ENCODE results near the gene SYNM.

Gene SYNM

GRCh38 chr15:99086327-99086667, 18.6 kb upstream of the SYNM start:
- no peak for DNase-seq

DNA sequence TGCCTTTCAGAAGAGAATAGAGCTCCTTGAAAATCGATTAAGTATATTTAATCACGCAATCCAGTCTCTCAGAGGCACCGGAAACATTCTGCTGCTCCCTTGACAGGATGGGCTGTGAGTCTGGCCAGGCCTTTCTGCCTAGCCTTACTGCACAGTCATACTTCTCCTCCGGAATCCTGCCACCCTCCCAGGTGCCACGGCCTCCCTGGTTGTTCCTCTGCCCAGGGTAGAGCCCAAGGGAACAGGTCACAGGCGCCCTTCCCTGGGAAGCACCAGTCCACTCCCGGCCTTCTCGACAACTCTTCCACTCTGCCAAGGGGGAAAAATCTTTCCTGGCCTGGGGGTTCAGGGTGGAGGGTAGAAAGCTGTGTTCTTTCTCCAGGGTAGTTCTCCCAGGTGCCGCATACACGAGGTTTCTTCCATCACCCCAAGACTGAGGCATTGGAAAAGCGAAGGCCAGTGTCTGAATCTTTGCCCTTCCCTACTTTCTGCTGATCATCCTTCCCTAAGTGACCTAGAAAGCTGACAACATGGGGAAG, 17.4 kb upstream of the SYNM start:
- no peak for DNase-seq

GRCh38 chr15:99090011-99090699, 14.7 kb upstream of the SYNM start:
- DNase-seq: no peak

- DNase-seq: peak in 1 of 14 donors; percentile 14
These were observed 13.9 kb upstream of the SYNM start for GRCh38 chr15:99090938-99091337.

GRCh38 chr15:99092554-99093172, 12.2 kb upstream of the SYNM start:
- DNase-seq: no peak

DNA sequence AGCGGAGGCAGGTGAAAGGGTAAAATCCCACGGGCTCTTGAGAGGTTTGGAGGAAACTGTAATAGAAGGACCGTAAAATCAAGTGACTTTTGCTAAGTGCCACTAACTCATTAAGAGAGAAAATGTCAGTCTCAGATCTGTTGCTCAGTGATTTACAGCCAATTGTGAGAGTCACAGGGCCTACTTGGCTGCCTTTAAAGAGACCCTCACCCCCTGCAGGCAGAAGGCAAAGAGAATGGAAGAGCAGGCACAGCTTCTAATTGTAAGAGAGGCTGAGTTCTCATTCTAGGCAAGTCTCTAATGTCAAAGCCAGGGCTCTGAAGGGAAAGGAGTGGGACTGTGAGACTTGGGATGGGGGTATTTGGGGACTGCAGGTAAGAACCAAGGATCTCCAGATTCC, 9.3 kb upstream of the SYNM start:
- DNase-seq: no peak

DNA sequence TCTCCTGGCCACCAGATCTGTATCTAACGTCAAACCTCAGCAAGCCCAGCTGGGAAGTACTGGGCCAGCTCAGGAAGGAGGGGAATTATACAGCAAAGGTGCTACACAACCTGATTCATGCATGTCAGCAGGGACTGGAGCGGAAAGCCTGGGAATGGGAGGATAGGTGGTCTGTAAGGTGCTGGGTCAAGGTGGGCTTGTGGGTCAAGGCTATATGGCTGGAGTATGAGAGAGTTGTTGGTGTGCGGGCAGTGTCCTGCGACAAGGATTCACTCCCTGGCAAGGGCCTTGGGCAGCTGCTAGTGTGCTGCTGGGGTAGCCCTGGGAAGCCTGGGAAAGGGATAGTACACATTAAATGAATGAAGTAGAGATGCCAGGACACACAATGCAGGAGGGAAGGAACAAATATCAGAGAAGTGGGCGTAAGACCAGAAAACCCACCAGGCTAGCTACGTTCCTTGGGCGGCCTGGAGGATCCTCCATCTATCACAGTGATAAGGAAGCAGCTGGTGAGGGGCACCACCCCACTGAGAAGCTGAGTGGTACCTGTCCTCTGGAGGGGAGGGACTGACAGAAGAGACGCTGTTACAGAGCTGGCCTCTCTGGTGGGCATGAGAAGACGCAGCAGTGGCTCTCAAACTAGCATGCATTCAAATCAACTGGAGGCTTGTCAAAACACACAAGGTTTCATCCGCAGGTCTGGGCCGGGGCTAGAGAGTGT, 8.5 kb upstream of the SYNM start:
- no peak for DNase-seq

DNA sequence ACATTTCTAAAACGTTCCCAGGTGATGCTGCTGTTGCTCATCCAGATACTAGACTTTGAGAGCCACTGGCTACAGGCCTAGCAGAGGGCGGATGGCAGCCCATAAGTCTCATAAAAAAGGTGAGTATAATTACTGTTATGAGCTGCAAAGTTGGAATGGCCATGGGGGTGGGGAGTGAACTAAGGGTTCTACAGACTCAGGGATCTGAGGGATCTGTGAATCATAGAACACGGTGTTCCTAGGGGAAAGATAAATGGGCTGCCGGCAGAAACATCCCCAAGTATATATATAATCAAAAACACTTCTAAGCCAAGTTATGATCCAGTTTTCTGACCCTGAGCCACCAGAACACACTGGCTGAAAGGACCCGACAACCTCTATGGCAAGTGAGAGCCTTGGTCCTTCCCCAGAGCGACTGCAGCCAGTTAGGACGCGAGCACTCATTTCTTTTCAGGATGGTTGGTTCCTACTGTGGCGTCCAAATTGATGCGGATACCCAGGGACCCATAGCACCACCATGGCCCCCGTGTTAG, 7.9 kb upstream of the SYNM start:
- no peak for DNase-seq

- no peak for DNase-seq
These were observed 7.2 kb upstream of the SYNM start for GRCh38 chr15:99097441-99098410.

DNA sequence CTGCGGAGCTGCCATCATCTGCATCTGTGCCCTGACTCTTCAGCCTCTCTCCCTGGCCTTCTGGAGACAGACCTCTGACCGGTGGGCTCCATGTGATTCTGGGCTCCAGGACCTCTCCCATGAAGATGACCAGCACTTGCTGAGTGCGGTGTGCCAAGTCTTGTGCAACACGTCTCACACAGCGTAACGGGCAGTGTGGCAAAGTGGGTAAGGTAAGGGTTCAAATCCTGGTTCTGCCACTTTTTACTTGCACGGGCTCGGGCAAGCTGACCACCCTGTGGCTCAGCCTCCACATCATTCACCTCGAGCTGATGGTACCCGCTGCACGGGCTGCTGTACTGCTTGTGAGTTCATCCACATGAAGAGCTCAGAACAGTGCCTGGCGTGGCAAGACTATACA, 6.5 kb upstream of the SYNM start:
- no peak for DNase-seq

DNA sequence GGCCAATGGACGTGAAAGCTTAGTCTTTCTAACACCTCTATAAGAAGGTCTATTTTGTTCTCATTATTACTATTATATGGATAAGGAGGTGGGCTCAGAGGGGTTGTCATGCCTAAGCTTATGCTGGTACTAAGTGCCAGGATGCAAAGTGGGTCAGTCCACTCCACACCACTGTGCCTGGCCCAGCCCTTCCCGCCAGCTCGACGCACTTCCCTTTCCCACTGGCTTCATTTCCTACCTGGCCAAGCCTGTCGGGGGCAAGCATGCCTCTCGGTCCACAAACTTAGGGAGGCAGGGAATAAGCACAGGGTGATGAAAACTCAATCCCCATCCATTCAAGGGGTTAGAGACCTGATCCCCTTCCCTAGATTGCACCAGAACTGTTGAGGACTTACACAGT, 5.9 kb upstream of the SYNM start:
- no peak for DNase-seq

DNA sequence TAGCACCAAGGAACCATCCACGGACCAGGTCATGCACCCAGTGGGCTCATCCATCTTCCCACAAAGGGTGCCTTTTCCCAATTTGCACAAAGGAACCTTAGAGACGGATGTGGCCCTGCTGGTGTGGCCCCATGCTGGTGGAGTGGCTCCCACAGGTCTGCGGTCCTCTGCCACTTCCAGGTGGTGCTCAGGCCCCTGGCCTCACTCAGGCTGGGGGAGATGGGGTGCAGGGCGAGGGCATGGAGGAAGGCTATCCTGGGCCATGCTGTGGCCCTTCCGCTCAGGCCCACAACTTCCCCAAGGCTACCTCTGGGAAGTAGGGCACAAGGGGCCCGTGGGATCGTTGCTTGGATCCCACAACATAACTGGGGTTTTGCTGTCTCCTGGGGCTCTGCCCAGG, 5.2 kb upstream of the SYNM start:
- DNase-seq: no peak

GRCh38 chr15:99100245-99101173, 4.4 kb upstream of the SYNM start:
- DNase-seq: peak in 7 of 14 donors; percentile 34 to 77 (median 55)

DNA sequence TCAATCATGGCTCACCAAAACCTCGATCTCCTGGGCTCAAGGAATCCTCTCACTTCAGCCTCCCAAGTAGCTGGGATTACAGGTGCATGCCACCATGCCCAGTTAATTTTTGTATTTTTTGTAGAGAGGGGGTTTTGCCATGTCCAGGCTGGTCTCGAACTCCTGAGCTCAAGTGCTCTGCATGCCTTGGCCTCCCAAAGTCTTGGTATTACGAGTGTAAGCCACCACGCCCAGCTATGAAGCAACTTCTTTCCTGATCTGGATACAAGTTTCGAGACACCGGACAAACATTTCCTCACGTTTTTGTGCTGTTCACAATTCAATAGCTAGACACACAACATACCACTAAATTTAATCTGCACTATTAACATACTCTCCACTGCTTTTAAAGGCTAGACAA, 3.4 kb upstream of the SYNM start:
- DNase-seq: no peak

- DNase-seq: no peak
These were observed 2.3 kb upstream of the SYNM start for GRCh38 chr15:99102332-99103235.

- no peak for DNase-seq
These were observed 1.6 kb upstream of the SYNM start for GRCh38 chr15:99103279-99103678.

- DNase-seq: peak in 3 of 14 donors; percentile 51 to 72 (median 59)
These were observed 848 bp downstream of the SYNM start for GRCh38 chr15:99105514-99106341.

DNA sequence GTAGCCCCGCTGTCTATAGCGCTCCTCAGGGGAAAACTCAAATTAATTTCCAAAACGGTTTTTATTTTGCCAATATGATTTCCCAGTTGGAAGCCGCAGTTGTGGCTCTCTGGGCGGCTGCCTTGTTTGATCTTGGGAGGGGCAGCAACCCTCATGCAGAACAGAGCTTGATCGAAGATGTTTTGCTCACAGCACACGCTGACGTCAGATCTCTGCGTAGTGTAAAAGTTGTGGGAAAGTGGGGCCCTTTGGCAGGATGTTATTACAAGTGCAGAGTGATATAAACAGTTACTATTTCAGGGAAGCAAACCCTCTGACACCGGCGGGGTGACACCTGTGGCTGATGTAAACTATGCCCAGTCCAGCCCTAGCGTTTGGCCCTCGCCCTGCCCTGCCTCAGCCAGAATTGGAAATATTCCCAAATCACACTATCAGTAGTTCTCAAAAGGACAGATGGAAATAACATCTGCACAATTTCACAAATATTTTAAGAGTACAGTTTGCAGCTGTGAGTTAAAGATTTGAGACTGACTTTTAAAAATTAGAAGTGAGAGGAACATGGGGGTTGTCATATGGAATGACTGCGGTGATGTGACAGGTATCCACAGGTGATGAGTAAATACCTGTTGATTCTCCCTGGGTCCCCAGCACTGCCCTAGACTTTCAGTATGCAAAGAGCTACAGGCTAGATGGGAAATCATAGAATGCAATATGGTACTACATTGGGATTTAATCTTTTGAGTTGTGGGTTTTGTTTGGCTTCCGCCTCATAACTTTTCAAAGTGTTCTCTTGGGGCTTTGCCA, 1.7 kb downstream of the SYNM start:
- no peak for DNase-seq

Data from C1 segment of cervical spinal cord (tissue), 14 donors.